ENCODE results near the gene NPR2.

NPR2 gene

GRCh38 chr9:35829084-35829763 lies 37.8 kb downstream of the NPR2 start, which contains the start of gene TMEM8B:
TSS of gene TMEM8B (plus strand) at chr9:35829228. CDS start at chr9:35829448, 220 bp downstream.
- in situ Hi-C loops (cut with HindIII; ENCODE audit: low pct_ligation_motif_present, low sequenced_read_pairs), result no loop called here
- H3K27me3 ChIP-seq (replicated peaks), result no peaks in the 10 kb centered on the region
- peak within 1 kb of the TSS; percentile 62 for H3K27ac ChIP-seq
- peak within 1 kb of the TSS; percentile 77 for H3K4me3 ChIP-seq (ENCODE audit: low read depth, low read length)
- no peak for TF ChIP-seq CTCF (IDR thresholded peaks at IDR 0.05; ENCODE audit: low read depth, low read length, missing control alignments)
- DNase-seq, result peak; percentile 93
- no peaks in the 10 kb centered on the region for H3K36me3 ChIP-seq (replicated peaks)

GRCh38 chr9:35829764-35830096 lies 38.3 kb downstream of the NPR2 start:
- no peak for TF ChIP-seq CTCF (IDR thresholded peaks at IDR 0.05; ENCODE audit: low read depth, low read length, missing control alignments)
- no peak overlapping the region for H3K27ac ChIP-seq
- DNase-seq, result no peak
- peak overlapping the region; percentile 77 for H3K4me3 ChIP-seq (ENCODE audit: low read depth, low read length)
- H3K36me3 ChIP-seq (replicated peaks), result no peaks in the 10 kb centered on the region
- in situ Hi-C loops (cut with HindIII; ENCODE audit: low pct_ligation_motif_present, low sequenced_read_pairs), result no loop called here
- no peaks in the 10 kb centered on the region for H3K27me3 ChIP-seq (replicated peaks)

- in situ Hi-C loops (cut with HindIII; ENCODE audit: low pct_ligation_motif_present, low sequenced_read_pairs), result no loop called here
- TF ChIP-seq CTCF (IDR thresholded peaks at IDR 0.05; ENCODE audit: low read depth, low read length, missing control alignments), result no peak
- Histone ChIP-seq H3K36me3 (replicated peaks) (no peaks in the 10 kb centered on the region), H3K27ac (no peak overlapping the region), H3K4me3 (ENCODE audit: low read depth, low read length) (no peak overlapping the region), H3K27me3 (replicated peaks) (no peaks in the 10 kb centered on the region)
- no peak for DNase-seq
Observed at GRCh38 chr9:35831040-35831439, 39.6 kb downstream of the NPR2 start.

- no peak overlapping the region for H3K4me3 ChIP-seq (ENCODE audit: low read depth, low read length)
- H3K27ac ChIP-seq, result no peak overlapping the region
- H3K36me3 ChIP-seq (replicated peaks), result no peaks in the 10 kb centered on the region
- in situ Hi-C loops (cut with HindIII; ENCODE audit: low pct_ligation_motif_present, low sequenced_read_pairs), result no loop called here
- no peaks in the 10 kb centered on the region for H3K27me3 ChIP-seq (replicated peaks)
- no peak for DNase-seq
- no peak for TF ChIP-seq CTCF (IDR thresholded peaks at IDR 0.05; ENCODE audit: low read depth, low read length, missing control alignments)
Observed at GRCh38 chr9:35832814-35833213, 41.4 kb downstream of the NPR2 start.

- H3K27ac ChIP-seq, result no peak overlapping the region
- in situ Hi-C loops (cut with HindIII; ENCODE audit: low pct_ligation_motif_present, low sequenced_read_pairs), result no loop called here
Observed at GRCh38 chr9:35834260-35835215, 43.1 kb downstream of the NPR2 start.

More at GRCh38 chr9:35834260-35835215, 43.1 kb downstream of the NPR2 start:
- DNase-seq, result no peak
- no peak for TF ChIP-seq CTCF (IDR thresholded peaks at IDR 0.05; ENCODE audit: low read depth, low read length, missing control alignments)
- Histone ChIP-seq H3K36me3 (replicated peaks) (no peaks in the 10 kb centered on the region), H3K27me3 (replicated peaks) (no peaks in the 10 kb centered on the region), H3K4me3 (ENCODE audit: low read depth, low read length) (no peak overlapping the region)
